HG03066 (cell line): ENCODE measurements around the gene NCOA7.
"Not testable (repeated sequence)": the region's sequence is repeated elsewhere in the genome, so short reads cannot be mapped to it uniquely, and the experiment has no call there.

Source experiments
- ATAC-seq: cut with Tn5 transposase; IDR thresholded peaks from one replicate; pipeline ENCODE4 v1.9.1; 2021; ENCODE audit warnings: low read depth; ENCODE audit not compliant: unreplicated experiment

NCOA7 gene

DNA sequence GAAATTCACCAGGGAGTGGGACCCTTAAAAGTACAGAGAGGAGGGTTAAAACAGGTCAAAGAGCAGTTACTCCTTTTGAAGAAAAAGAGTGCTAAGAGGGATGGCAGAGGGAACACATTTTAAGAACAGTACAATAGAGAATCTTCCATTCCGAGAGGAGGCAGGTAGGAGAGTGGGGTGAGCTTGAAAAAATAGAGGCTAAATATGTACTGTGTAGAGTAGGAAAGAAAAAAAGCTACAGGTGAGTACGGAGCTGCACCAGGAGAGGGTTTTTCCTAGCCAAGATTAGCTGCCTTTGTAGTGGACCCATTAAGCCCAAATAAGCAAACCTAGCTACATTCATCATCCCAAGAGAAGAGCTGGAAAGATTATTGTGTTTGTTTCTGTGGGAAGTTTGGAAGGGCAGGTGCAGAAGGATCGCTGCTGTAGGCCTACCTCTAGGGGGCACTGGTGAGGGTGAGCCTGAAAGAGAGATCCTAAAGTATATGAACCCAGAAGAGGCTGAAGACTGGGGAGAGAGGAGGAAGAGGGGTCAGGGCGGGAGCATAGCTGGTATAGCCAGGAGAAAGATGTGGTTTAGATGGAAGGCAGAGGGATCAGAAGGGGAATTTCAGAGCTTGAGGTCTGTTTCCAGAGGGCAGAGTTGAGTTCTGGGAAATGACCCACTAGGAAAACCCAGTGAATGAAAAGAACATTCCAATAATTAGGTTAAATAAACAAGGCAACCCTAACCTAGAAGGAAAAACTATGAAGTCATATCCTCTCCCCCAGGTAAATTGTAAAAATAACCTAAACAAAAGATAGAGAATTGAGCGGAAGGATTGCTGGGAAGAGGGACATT lies 115.6 kb downstream of the NCOA7 start:
- peak; percentile 35 for ATAC-seq

DNA sequence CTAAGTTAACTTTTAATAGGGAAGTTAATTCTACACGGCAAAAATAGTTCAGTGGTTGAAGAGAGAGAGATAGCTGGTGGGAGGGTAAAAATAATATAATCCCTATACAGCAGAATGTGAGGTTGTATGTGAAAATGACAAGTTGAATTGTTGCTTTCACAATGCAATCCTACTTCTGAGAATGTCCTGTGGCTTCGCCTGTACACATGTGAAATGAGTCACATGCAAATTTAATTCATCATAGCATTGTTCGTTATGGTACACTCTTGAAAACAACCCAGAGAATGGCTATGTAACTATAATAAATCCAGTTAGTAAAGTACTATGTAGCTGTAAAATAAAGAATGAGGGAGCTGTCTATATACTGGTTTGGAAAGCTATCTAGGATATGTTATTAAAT lies 119.8 kb downstream of the NCOA7 start:
- ATAC-seq: peak; percentile 98

GRCh38 chr6:125911051-125911451 lies 120.3 kb downstream of the NCOA7 start:
- not testable (repeated sequence) for ATAC-seq

GRCh38 chr6:125912430-125912829 lies 121.7 kb downstream of the NCOA7 start:
- ATAC-seq: not testable (repeated sequence)

DNA sequence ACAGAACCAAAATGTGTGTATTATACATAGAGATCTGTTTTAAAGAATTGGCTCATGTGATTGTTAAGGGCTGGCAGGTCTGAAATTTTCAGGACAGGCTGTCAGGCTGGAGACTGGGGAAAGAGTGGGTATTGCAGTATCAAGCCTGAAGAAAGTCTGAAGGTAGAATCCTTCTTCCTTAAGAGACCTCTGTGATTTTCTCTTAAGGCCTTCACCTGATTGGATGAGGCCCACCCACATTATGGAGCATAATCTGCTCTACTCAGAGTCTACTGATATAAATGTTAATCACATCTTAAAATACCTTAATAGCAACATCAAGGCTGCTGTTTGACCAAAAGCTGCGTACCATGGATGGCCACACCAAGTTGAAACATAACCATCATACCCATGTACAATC lies 122.4 kb downstream of the NCOA7 start:
- no peak for ATAC-seq

DNA sequence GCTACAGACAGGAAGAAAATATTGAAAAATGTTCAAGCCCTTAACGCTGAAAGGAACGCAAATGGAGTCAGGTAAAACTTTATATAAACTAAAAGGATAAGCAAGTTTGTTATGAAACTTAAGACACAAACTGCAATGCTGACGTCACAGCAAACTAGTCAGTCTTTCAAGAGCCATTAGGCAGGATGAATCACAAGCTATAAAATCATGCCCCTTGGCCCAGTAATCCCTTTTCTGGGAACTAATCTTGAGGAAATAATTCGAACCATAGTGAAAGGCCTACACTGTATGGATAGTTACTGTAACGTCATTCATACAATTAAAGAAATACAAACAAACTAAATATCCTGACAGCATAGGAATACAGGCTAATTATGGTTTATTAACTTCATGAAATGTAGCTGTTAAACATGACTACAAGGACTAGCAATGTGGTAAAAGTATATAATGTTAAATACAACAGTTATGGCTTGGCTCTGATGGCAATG lies 123.1 kb downstream of the NCOA7 start:
- ATAC-seq: no peak

DNA sequence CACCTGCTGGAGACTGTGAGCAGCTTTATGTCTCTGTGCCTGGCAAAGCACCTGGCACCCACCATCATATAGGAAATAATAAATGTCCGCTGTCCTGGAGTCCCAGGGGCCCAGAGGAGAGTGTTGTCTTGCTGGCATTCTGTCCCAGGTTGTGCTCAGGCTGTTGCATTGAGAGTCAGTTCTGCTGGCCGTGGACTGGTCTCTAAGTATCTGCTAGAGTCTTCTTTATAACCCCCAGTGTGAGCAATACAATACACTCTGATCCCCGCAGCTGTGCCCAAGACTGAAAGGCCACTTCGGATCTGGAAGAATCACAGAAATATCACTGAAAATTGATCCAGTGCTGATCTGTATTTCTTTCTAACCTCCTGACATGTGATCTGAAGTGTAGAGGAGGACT lies 127.5 kb downstream of the NCOA7 start:
- ATAC-seq: no peak

DNA sequence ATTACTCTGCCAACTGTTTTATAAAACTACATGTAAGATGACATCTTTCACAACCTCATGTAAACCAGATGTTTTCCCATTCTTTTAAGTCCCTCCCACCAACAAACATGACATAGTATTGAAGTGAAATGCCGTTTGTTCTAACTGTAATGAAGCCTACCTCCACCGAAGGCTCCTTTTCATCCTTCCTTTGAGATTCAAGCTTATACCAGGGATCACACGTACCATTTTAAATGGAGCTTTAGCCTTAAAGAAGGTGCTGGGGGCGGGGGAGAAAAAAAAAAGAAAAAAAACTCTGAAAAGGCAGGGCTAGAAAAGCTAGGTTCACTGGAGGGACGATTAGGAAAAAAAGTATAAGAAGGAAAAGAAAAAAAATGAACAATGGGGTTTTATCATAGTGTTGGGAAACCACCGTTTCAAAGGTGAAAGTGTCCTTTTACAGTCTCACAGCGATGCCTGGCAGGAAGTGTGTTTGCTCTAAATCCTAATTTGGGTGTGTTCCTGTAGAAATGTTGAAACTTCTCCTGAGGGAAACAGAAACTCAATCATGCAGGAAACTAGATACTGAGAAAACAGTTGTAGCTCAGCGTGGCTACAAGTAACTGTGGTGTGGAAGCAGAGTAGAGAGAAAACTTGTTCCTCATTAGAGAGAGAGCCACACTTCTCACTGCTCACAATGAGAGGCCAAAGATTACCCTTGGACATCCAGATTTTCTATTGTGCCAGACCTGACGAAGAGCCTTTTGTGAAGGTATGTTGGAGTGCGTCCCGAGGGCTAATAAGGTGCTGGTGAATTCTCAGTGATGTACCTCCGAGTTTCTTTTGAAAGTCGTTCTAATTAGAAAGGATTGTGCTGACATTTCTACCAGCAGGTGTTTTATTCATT lies 128.2 kb downstream of the NCOA7 start:
- peak; percentile 97 for ATAC-seq

DNA sequence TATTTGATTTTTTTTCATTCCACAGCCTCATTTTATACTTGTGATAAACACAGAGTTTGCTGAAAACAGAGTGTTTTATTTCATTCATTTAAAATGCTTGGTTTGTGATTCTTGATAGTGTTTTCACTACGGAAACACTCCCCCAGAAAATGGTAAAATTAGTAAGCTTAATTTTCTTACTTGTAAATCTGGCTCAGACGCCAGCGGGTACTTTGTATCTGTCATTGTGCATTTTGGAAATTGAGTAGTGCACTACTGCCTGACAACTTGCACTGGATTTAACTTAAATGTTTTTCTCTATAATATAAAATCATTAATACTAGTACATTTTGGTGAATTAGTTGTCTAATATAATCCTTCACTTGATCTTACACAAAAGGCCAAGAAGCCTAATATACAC lies 128.9 kb downstream of the NCOA7 start:
- ATAC-seq: peak; percentile 22

GRCh38 chr6:125922322-125922860 lies 131.6 kb downstream of the NCOA7 start:
- no peak for ATAC-seq

DNA sequence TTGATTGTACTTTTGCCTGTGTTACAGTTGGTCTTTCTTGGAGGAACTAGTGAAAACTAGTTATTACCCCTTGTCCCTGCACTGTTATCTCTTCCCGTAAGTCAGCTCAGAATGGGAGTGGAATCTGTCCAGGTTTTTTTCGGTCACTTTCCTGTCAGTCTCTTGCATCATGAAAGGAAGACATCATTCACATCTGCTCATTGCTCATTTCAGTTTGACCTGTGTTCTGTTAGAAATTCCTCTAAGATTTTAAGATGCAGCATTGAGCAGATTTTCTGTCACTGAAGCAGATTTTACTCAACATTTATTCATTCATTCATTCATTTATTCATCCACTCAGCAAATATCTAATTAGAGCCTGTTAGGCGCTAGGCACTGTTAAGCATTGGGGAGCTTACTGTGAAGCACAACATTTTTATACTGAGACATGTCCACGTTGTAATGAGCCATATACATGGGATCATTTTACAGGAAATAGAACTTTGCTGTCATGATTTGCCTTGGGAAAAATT lies 132.7 kb downstream of the NCOA7 start:
- ATAC-seq: no peak

DNA sequence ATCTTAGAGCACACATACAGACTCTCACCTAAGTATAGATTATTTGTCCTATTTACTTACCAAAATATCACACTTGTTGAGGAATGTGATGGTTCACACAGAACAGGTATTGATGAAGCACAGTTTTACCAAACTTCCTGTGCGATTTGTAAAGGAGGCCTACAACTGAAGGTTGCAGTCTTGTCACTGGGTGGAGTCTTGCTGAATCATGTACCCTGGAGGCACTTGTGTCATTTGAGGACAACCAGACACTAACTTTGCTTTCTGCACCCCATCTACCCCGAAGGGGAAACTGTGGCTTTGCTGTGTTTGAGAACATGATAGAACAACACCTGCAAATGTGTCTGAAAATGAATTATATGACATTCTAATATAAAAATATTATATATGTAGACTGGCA lies 133.4 kb downstream of the NCOA7 start:
- ATAC-seq: no peak

GRCh38 chr6:125924697-125925358 lies 134.1 kb downstream of the NCOA7 start:
- no peak for ATAC-seq

DNA sequence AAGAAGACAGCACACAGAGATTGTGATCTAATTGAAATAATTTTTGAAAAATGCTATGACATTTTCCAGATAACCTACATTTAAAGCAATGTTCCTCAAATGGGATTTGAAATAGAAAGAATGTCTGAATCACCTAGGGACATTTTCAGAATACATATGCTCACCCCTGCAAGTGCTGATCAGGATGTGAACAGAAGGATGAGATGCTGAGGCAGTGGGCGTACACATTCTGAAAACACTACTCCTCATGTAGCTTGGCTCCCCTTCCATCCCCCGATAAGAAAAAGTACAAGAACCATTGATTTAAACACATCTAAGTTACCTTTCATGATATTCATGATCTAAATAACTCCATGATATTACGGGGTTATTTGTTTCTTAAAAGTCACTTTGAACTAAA lies 136.0 kb downstream of the NCOA7 start:
- ATAC-seq: no peak

- no peak for ATAC-seq
Measured at GRCh38 chr6:125927761-125928160, 137.0 kb downstream of the NCOA7 start.

GRCh38 chr6:125930765-125931418 lies 140.1 kb downstream of the NCOA7 start:
- ATAC-seq: no peak

- ATAC-seq: no peak
Measured at GRCh38 chr6:125931733-125932450, 141.1 kb downstream of the NCOA7 start.

GRCh38 chr6:125932451-125932795 lies 141.7 kb downstream of the NCOA7 start:
- no peak for ATAC-seq

GRCh38 chr6:125935520-125935919 lies 144.8 kb downstream of the NCOA7 start:
- not testable (repeated sequence) for ATAC-seq
